H9 (cell line): ENCODE results near the gene RHBDD3. TPM values are rescaled to one million over a fixed set of nuclear protein-coding genes. Genes with fewer than 3 reads are reported as not detected.

Experiments
- DNase-seq: peaks from one replicate; pipeline ENCODE4 v3.0.0-alpha.2; 2017
- H2AFZ ChIP-seq: one replicate; pipeline ENCODE4 v1.6.1; 2013; ENCODE audit warnings: mild to moderate bottlenecking, low read length, control low read depth, moderate library complexity
- H2AK5ac ChIP-seq: 2 replicates; pipeline ENCODE4 v1.6.1; 2013; ENCODE audit warnings: low read length, control low read depth, mixed read lengths; ENCODE audit not compliant: insufficient read length
- H2BK120ac ChIP-seq: one replicate; pipeline ENCODE4 v1.6.1; 2013; ENCODE audit warnings: low read depth, mild to moderate bottlenecking, low read length, control low read depth, inconsistent platforms; ENCODE audit not compliant: poor library complexity, severe bottlenecking
- H2BK12ac ChIP-seq: 2 replicates; pipeline ENCODE4 v1.6.1; 2013; ENCODE audit warnings: low read length, control low read depth, mixed read lengths, low read depth; ENCODE audit not compliant: insufficient read length
- H2BK15ac ChIP-seq: 2 replicates; pipeline ENCODE4 v1.6.1; 2013; ENCODE audit warnings: low read depth, low read length, control low read depth
- H2BK20ac ChIP-seq: one replicate; pipeline ENCODE4 v1.6.1; 2013; ENCODE audit warnings: low read depth, mild to moderate bottlenecking, low read length, control low read depth, inconsistent platforms; ENCODE audit not compliant: poor library complexity, severe bottlenecking
- H2BK5ac ChIP-seq: 2 replicates; pipeline ENCODE4 v1.6.1; 2013; ENCODE audit warnings: low read length, control low read depth, mixed read lengths; ENCODE audit not compliant: insufficient read length
- H3K14ac ChIP-seq: 2 replicates; pipeline ENCODE4 v1.6.1; 2013; ENCODE audit warnings: low read length, control low read depth; ENCODE audit not compliant: insufficient read depth
- H3K18ac ChIP-seq: 2 replicates; pipeline ENCODE4 v1.6.1; 2013; ENCODE audit warnings: low read depth, mild to moderate bottlenecking, mixed read lengths, low read length, control low read depth; ENCODE audit not compliant: insufficient read length
- H3K23ac ChIP-seq: 2 replicates; pipeline ENCODE4 v1.6.1; 2013; ENCODE audit warnings: low read length, control low read depth, mixed read lengths, low read depth; ENCODE audit not compliant: insufficient read length
- H3K23me2 ChIP-seq: 2 replicates; pipeline ENCODE4 v1.6.1; 2013; ENCODE audit warnings: low read depth, mild to moderate bottlenecking, mixed read lengths, low read length, control low read depth; ENCODE audit not compliant: insufficient read length, poor library complexity, severe bottlenecking
- H3K27ac ChIP-seq: 2 replicates; pipeline ENCODE4 v1.5.1; 2013; ENCODE audit warnings: low read length, control low read depth, mixed read lengths, low read depth; ENCODE audit not compliant: insufficient read length
- H3K27me3 ChIP-seq: 2 replicates; pipeline ENCODE4 v1.6.1; 2013; ENCODE audit warnings: low read length, control low read depth, inconsistent platforms; ENCODE audit not compliant: insufficient read depth
- H3K4ac ChIP-seq: 2 replicates; pipeline ENCODE4 v1.6.1; 2013; ENCODE audit warnings: low read depth, mild to moderate bottlenecking, control low read depth, inconsistent platforms, low read length, moderate library complexity
- H3K4me1 ChIP-seq: 2 replicates; pipeline ENCODE4 v1.6.1; 2013; ENCODE audit warnings: low read length, control low read depth, inconsistent platforms; ENCODE audit not compliant: insufficient read depth
- H3K4me2 ChIP-seq: 2 replicates; pipeline ENCODE4 v1.6.1; 2013; ENCODE audit warnings: low read length, control low read depth, mixed read lengths; ENCODE audit not compliant: insufficient read length, insufficient read depth
- H3K56ac ChIP-seq: 2 replicates; pipeline ENCODE4 v1.6.1; 2013; ENCODE audit warnings: low read depth, mild to moderate bottlenecking, mixed read lengths, low read length, control low read depth; ENCODE audit not compliant: insufficient read length
- H3K79me1 ChIP-seq: 2 replicates; pipeline ENCODE4 v1.6.1; 2013; ENCODE audit warnings: low read depth, mild to moderate bottlenecking, moderate library complexity, low read length, control low read depth, inconsistent platforms; ENCODE audit not compliant: insufficient read depth, poor library complexity, severe bottlenecking
- H3K79me2 ChIP-seq: 2 replicates; pipeline ENCODE4 v1.6.1; 2013; ENCODE audit warnings: low read length, control low read depth, inconsistent platforms; ENCODE audit not compliant: insufficient read depth
- H3K9ac ChIP-seq: 2 replicates; pipeline ENCODE4 v1.6.1; 2013; ENCODE audit warnings: low read length, control low read depth, mixed read lengths; ENCODE audit not compliant: insufficient read length; ENCODE audit errors: extremely low read depth
- H3K9me3 ChIP-seq: one replicate; pipeline ENCODE4 v1.6.1; 2013; ENCODE audit warnings: low read depth, low read length, inconsistent platforms; ENCODE audit not compliant: control insufficient read depth
- H3T11ph ChIP-seq: one replicate; pipeline ENCODE4 v1.6.1; 2013; ENCODE audit warnings: mild to moderate bottlenecking, low read length, control low read depth, inconsistent platforms
- H4K20me1 ChIP-seq: one replicate; pipeline ENCODE4 v1.6.1; 2013; ENCODE audit not compliant: control insufficient read depth, insufficient read length, insufficient read depth
- H4K5ac ChIP-seq: 2 replicates; pipeline ENCODE4 v1.6.1; 2013; ENCODE audit warnings: low read depth, mild to moderate bottlenecking, mixed read lengths, low read length, control low read depth; ENCODE audit not compliant: insufficient read length
- H4K8ac ChIP-seq: replicated peaks from 2 replicates; pipeline ENCODE4 v1.6.1; 2013; ENCODE audit warnings: low read length, control low read depth, mixed read lengths, low read depth; ENCODE audit not compliant: insufficient read length
- H4K91ac ChIP-seq: 2 replicates; pipeline ENCODE4 v1.6.1; 2013; ENCODE audit warnings: low read depth, mild to moderate bottlenecking, moderate library complexity, mixed read lengths, low read length, control low read depth; ENCODE audit not compliant: insufficient read length
- H3K27ac Mint-ChIP-seq, 3 experiments: 2 replicates in 2 of 3; 3 replicates in 1 of 3; pipeline ENCODE4 v1.8.0; 2020 to 2021; ENCODE audit warnings: mixed read lengths in 3 of 3, mild to moderate bottlenecking in 1 of 3, moderate library complexity in 1 of 3
- H3K27me3 Mint-ChIP-seq: 2 replicates; pipeline ENCODE4 v1.8.0; 2021; ENCODE audit warnings: low read depth, mild to moderate bottlenecking, moderate library complexity, mixed read lengths
- H3K36me3 Mint-ChIP-seq, 3 experiments: 2 replicates in 2 of 3; 3 replicates in 1 of 3; pipeline ENCODE4 v1.8.0; 2020 to 2021; ENCODE audit warnings: low read depth in 3 of 3, mixed read lengths in 3 of 3; ENCODE audit not compliant: insufficient read depth in 1 of 3
- H3K4me1 Mint-ChIP-seq, 2 experiments: 2 replicates each; pipeline ENCODE4 v1.8.0; 2020; ENCODE audit warnings: mixed read lengths in 2 of 2
- H3K4me3 Mint-ChIP-seq, 2 experiments: 2 replicates in 1 of 2; 3 replicates in 1 of 2; pipeline ENCODE4 v1.8.0; 2020 to 2021; ENCODE audit warnings: mild to moderate bottlenecking in 2 of 2, mixed read lengths in 2 of 2, moderate library complexity in 1 of 2
- H3K9me3 Mint-ChIP-seq, 2 experiments: 2 replicates in 1 of 2; 3 replicates in 1 of 2; pipeline ENCODE4 v1.8.0; 2020; ENCODE audit warnings: mild to moderate bottlenecking in 2 of 2, mixed read lengths in 2 of 2, moderate library complexity in 1 of 2
- CTCF ChIP-seq: fragments of 200-600 bp; sonication (generic); conservative IDR thresholded peaks from 3 replicates; pipeline ENCODE4 v1.8.0; 2021; ENCODE audit warnings: antibody characterized with exemption, mild to moderate bottlenecking
- WGBS: extraction: QIAGEN DNeasy Blood & Tissue Kit; methylation state at CpG from one replicate; pipeline ENCODE4 v1.1.7; 2013; ENCODE audit warnings: missing lambda C conversion rate, low lambda C conversion rate, mixed read lengths; ENCODE audit not compliant: insufficient read length; ENCODE audit errors: extremely low coverage; 5-methylcytosine and 5-hydroxymethylcytosine counted together
- total RNA-seq: library from RNA; stranded (reverse); gene quantifications from 2 replicates; pipeline ENCODE4 v1.2.1, GENCODE V29; 2021

The RHBDD3 gene
- total RNA-seq, 1 experiment from 2014 or later = 99.7 TPM

- Mint-ChIP-seq H3K9me3 (no peaks in the 10 kb centered on the region), H3K4me1 (peaks cover 22 to 36% of the 10 kb centered on the region in 2 experiments), H3K27me3 (peaks cover 3% of the 10 kb centered on the region; the same call in 1 of the 2 replicates), H3K27ac (no peak overlapping the region), H3K4me3 (no peak overlapping the region), H3K36me3 (no peaks in the 10 kb centered on the region)
- no peak overlapping the region for H3K4me2 ChIP-seq
- no peak overlapping the region for H3K9ac ChIP-seq
- H2BK5ac ChIP-seq = no peak overlapping the region
- H3K18ac ChIP-seq = no peak overlapping the region
- H4K20me1 ChIP-seq = no peaks in the 10 kb centered on the region
- no peak for TF ChIP-seq CTCF
- WGBS = no CpG with 5 or more reads among the region's 9 CpGs
- no peak overlapping the region for H2AK5ac ChIP-seq
- H3K27ac ChIP-seq = no peak overlapping the region
- H2AFZ ChIP-seq = no peak overlapping the region
- H2BK15ac ChIP-seq = no peak overlapping the region
- no peak overlapping the region for H3K56ac ChIP-seq
- H2BK120ac ChIP-seq = no peak overlapping the region
- H3T11ph ChIP-seq = no peak overlapping the region
- DNase-seq = no peak
- H3K27me3 ChIP-seq = no peaks in the 10 kb centered on the region
- no peaks in the 10 kb centered on the region for H3K79me1 ChIP-seq
- H2BK20ac ChIP-seq = no peak overlapping the region
- no peak overlapping the region for H2BK12ac ChIP-seq
- no peaks in the 10 kb centered on the region; the same call in 1 of the 2 replicates for H3K4me1 ChIP-seq
- no peak overlapping the region for H4K5ac ChIP-seq
- no peaks in the 10 kb centered on the region for H3K9me3 ChIP-seq
- H4K8ac ChIP-seq = no peak overlapping the region
- H4K91ac ChIP-seq = no peak overlapping the region
- H3K23ac ChIP-seq = no peak overlapping the region
- no peak overlapping the region for H3K4ac ChIP-seq
- H3K79me2 ChIP-seq = no peaks in the 10 kb centered on the region
- H3K23me2 ChIP-seq = no peaks in the 10 kb centered on the region
- no peak overlapping the region for H3K14ac ChIP-seq
These were observed 54.3 kb downstream of the RHBDD3 start for GRCh38 chr22:29213493-29213892.
